Measurements from ENCODE around the gene KLF15.

DNA sequence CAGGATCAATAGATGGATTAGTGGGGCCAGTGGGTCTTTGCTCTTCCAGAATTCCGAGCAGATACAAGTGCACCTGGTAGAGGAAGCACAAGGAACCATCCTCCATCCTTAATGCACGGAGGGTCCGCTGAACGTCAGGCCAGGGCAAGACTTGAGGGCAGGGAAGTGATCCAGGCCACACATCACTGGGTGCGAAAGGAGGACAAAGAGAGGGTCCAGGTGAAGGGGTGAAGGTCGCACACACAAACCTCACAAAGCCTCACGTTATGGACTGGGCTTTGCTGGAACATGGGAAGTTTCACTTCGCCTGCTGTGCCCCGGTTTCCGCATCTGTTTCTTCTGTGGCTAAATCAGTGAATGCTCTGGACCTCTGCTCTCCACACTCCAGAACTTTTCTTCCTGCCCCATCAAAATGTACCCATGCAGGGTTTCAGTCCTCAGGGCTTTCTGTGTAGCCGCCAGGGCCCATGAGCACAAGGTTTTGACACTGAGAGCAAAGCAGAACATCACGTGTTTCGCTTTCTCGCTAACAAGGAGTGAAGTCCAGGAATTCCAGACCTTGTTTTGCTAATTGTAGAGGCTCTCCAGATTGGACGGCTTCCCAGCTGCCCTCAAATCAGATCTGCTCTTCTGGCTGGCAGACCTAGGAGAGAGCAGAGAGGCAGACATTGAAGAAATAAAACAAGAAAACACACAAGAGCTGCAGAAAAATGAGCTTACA is 56.3 kb downstream of the KLF15 start:
- TF ChIP-seq, protein P1, sequence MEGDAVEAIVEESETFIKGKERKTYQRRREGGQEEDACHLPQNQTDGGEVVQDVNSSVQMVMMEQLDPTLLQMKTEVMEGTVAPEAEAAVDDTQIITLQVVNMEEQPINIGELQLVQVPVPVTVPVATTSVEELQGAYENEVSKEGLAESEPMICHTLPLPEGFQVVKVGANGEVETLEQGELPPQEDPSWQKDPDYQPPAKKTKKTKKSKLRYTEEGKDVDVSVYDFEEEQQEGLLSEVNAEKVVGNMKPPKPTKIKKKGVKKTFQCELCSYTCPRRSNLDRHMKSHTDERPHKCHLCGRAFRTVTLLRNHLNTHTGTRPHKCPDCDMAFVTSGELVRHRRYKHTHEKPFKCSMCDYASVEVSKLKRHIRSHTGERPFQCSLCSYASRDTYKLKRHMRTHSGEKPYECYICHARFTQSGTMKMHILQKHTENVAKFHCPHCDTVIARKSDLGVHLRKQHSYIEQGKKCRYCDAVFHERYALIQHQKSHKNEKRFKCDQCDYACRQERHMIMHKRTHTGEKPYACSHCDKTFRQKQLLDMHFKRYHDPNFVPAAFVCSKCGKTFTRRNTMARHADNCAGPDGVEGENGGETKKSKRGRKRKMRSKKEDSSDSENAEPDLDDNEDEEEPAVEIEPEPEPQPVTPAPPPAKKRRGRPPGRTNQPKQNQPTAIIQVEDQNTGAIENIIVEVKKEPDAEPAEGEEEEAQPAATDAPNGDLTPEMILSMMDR (conservative IDR thresholded peaks at IDR 0.05; ENCODE audit: low read depth, low read length), result no peak
- no peak for TF ChIP-seq EZH2 (IDR thresholded peaks at IDR 0.05; ENCODE audit: borderline replicate concordance, low read depth, low read length, poor library complexity, severe bottlenecking)

Measured in A673 (cell line).